C4-2B (cell line): Measurements from ENCODE around the gene FAM83D.

ENCODE experiments used
- CTCF ChIP-seq: fragments of 450-650 bp; conservative IDR thresholded peaks from 2 replicates; pipeline ENCODE4 v1.5.1; 2017; ENCODE audit warnings: mild to moderate bottlenecking
- ZFX ChIP-seq: fragments of 450-650 bp; IDR thresholded peaks from 2 replicates; pipeline ENCODE4 v1.6.1; 2017

GRCh38 chr20:38892091-38892981, 33.9 kb upstream of the FAM83D start:
- TF ChIP-seq CTCF (no peak), ZFX (no peak)
